Activated CD8-positive, alpha-beta memory T cell treated with anti-CD3 and anti-CD28 coated beads for 36 hours (primary cell): ENCODE data around the gene CORO7. TPM values are rescaled to one million over a fixed set of nuclear protein-coding genes. Genes with fewer than 3 reads are reported as not detected.

Experiments used
- CTCF ChIA-PET: fragments of 350-600 bp; sonication (Branson Sonifier 250); formaldehyde crosslinking; loops from one replicate; lab custom pipeline; 2021; ENCODE audit warnings: antibody characterized with exemption; lab: Charles Lee
- POLR2A ChIA-PET: fragments of 350-600 bp; sonication (Branson Sonifier 250); formaldehyde crosslinking; loops from one replicate; lab custom pipeline; 2021; ENCODE audit warnings: antibody characterized with exemption; lab: Charles Lee
- total RNA-seq, 2 experiments: library from RNA; stranded (reverse); gene quantifications; one replicate each; pipeline ENCODE4 v1.2.3, GENCODE V29; 2021

The CORO7 gene
- total RNA-seq, 2 experiments from 2014 or later: 80.2 to 86.3 TPM

GRCh38 chr16:4431023-4431422 lies 14.6 kb upstream of the CORO7 start:
- ChIA-PET POLR2A (no interaction called here), CTCF (no interaction called here)

- CTCF ChIA-PET: interaction anchor here (0.8 to 1.4 kb wide), 3 partner anchors 10 to 26 kb away, joined by 3 to 5 read pairs (median 3); no protein-coding TSS in a partner anchor
- POLR2A ChIA-PET: interaction anchor here (0.7 kb wide), 1 partner anchor 38 kb away, joined by 3 read pairs; no protein-coding TSS in a partner anchor
These were observed 12.1 kb upstream of the CORO7 start for GRCh38 chr16:4428500-4428899.

- POLR2A ChIA-PET: interaction anchor here (1.1 to 1.2 kb wide), 2 partner anchors 11 to 39 kb away, joined by 3 read pairs; no protein-coding TSS in a partner anchor
These were observed 10.5 kb upstream of the CORO7 start for GRCh38 chr16:4426722-4427372.

GRCh38 chr16:4426021-4426684 lies 9.8 kb upstream of the CORO7 start:
- ChIA-PET CTCF (no interaction called here), POLR2A (interaction anchor here (1.2 kb wide), 1 partner anchor 40 kb away, joined by 3 read pairs; no protein-coding TSS in a partner anchor)

More at GRCh38 chr16:4426722-4427372, 10.5 kb upstream of the CORO7 start:
- CTCF ChIA-PET: no interaction called here

GRCh38 chr16:4425378-4426020 lies 9.1 kb upstream of the CORO7 start, which contains the start of gene DNAJA3:
DNAJA3 (plus strand) TSS chr16:4425868; CDS start chr16:4425882, 14 bp downstream.
- ChIA-PET CTCF (no interaction called here), POLR2A (interaction anchor here (1.0 to 1.2 kb wide), 2 partner anchors 9 to 40 kb away, joined by 3 to 7 read pairs; partner anchors contain the start of gene CORO7)

- ChIA-PET CTCF (no interaction called here), POLR2A (no interaction called here)
These were observed 4.2 kb upstream of the CORO7 start for GRCh38 chr16:4420505-4421105.

GRCh38 chr16:4419402-4419959 lies 3.1 kb upstream of the CORO7 start:
- POLR2A ChIA-PET: no interaction called here
- CTCF ChIA-PET: interaction anchor here (1.2 kb wide), 1 partner anchor 57 kb away, joined by 3 read pairs; the partner anchor contains the start of gene HMOX2

- ChIA-PET POLR2A (interaction anchor here (0.6 to 1.8 kb wide), 8 partner anchors 9 to 542 kb away, joined by 3 to 7 read pairs (median 3); partner anchors contain the start of genes HMOX2 and MGRN1), CTCF (interaction anchor here (0.8 to 3.7 kb wide), 2 partner anchors 13 to 65 kb away, joined by 4 to 11 read pairs; no protein-coding TSS in a partner anchor)
These were observed 727 bp downstream of the CORO7 start for GRCh38 chr16:4415538-4416199.

- ChIA-PET POLR2A (interaction anchor here (0.6 to 1.1 kb wide), 7 partner anchors 61 to 153 kb away, joined by 3 to 8 read pairs (median 3); partner anchors contain the start of gene HMOX2), CTCF (interaction anchor here (1.1 to 4.7 kb wide), 4 partner anchors 11 to 141 kb away, joined by 3 to 33 read pairs (median 4); partner anchors contain the start of gene TFAP4)
These were observed 2.0 kb downstream of the CORO7 start for GRCh38 chr16:4414187-4414917.

GRCh38 chr16:4412854-4413253 lies 3.5 kb downstream of the CORO7 start:
- POLR2A ChIA-PET: interaction anchor here (1.1 kb wide), 1 partner anchor 63 kb away, joined by 3 read pairs; the partner anchor contains the start of gene HMOX2

GRCh38 chr16:4412159-4412558 lies 4.2 kb downstream of the CORO7 start:
- ChIA-PET CTCF (interaction anchor here (4.7 kb wide), 1 partner anchor 9 kb away, joined by 33 read pairs; no protein-coding TSS in a partner anchor), POLR2A (no interaction called here)

More at GRCh38 chr16:4412854-4413253, 3.5 kb downstream of the CORO7 start:
- CTCF ChIA-PET: interaction anchor here (1.7 to 4.7 kb wide), 2 partner anchors 9 to 12 kb away, joined by 6 to 33 read pairs; no protein-coding TSS in a partner anchor

GRCh38 chr16:4411684-4412083 lies 4.7 kb downstream of the CORO7 start:
- CTCF ChIA-PET: interaction anchor here (4.7 kb wide), 1 partner anchor 8 kb away, joined by 33 read pairs; no protein-coding TSS in a partner anchor
- POLR2A ChIA-PET: no interaction called here

- CTCF ChIA-PET: interaction anchor here (4.7 kb wide), 1 partner anchor 7 kb away, joined by 33 read pairs; no protein-coding TSS in a partner anchor
- POLR2A ChIA-PET: no interaction called here
These were observed 5.9 kb downstream of the CORO7 start for GRCh38 chr16:4410335-4411075.

GRCh38 chr16:4409081-4409932 lies 7.1 kb downstream of the CORO7 start:
- ChIA-PET CTCF (interaction anchor here (0.6 kb wide), 1 partner anchor 135 kb away, joined by 4 read pairs; no protein-coding TSS in a partner anchor), POLR2A (interaction anchor here (0.6 kb wide), 1 partner anchor 105 kb away, joined by 6 read pairs; no protein-coding TSS in a partner anchor)

GRCh38 chr16:4408323-4408690 lies 8.1 kb downstream of the CORO7 start:
- POLR2A ChIA-PET: no interaction called here
- CTCF ChIA-PET: interaction anchor here (0.6 kb wide), 1 partner anchor 134 kb away, joined by 4 read pairs; no protein-coding TSS in a partner anchor
